ENCODE data around the gene LRRC10B.

The LRRC10B gene

DNA sequence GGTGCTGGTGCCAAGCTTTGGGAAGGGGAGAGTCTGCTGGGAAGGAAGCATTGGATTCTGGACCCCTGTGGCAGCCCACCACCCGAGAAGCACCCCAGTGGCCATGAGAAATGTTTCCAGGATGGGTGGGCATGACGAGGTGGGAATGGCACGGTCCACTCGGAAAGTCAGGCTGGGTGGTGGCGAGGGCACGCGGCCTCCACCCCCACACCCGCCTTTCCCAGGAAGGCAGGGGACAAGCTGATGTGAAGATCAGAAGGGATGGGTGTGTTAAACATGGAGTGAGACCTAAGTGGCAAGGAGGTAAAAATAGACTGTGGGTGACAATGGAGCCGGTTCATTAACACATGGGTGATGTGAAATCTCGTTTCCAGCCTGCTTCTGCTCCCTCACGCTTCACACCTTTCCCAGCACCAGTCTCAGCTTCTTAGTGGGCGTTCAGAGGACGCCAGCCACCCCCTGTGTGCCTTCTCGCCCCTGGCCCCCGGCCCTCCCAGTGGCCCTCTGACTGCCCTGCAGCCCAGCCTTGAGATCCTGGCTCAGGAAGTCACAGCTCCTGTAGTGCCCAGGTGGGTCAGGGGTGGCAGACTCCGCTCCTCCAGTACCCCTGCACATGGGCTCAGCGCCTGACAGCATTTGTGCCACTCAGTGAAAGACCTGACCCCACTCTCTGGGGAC is 27.6 kb downstream of the LRRC10B start:
- H3K4me3 ChIP-seq (ENCODE audit: low read depth, low read length, poor library complexity, severe bottlenecking) = no peak overlapping the region
- H3K4me2 ChIP-seq (ENCODE audit: low read length) = no peak overlapping the region
- no peaks in the 10 kb centered on the region for H3K4me1 ChIP-seq (ENCODE audit: insufficient read depth, low read length, severe bottlenecking)
- no peaks in the 10 kb centered on the region; the same call in 1 of the 2 replicates for H3K27me3 ChIP-seq (ENCODE audit: insufficient read depth, low read length)
- H3F3A ChIP-seq (ENCODE audit: insufficient read depth, low read length) = no peaks in the 10 kb centered on the region
- H3K27ac ChIP-seq (ENCODE audit: low read depth, low read length, poor library complexity, severe bottlenecking) = no peak overlapping the region
- H2AFZ ChIP-seq (ENCODE audit: low read length) = no peak overlapping the region
- no peaks in the 10 kb centered on the region for H3K36me3 ChIP-seq (ENCODE audit: insufficient read depth, low read length)
- TF ChIP-seq EZH2 (IDR thresholded peaks at IDR 0.05; ENCODE audit: borderline replicate concordance, low read length) = no peak
- TF ChIP-seq, protein P1, sequence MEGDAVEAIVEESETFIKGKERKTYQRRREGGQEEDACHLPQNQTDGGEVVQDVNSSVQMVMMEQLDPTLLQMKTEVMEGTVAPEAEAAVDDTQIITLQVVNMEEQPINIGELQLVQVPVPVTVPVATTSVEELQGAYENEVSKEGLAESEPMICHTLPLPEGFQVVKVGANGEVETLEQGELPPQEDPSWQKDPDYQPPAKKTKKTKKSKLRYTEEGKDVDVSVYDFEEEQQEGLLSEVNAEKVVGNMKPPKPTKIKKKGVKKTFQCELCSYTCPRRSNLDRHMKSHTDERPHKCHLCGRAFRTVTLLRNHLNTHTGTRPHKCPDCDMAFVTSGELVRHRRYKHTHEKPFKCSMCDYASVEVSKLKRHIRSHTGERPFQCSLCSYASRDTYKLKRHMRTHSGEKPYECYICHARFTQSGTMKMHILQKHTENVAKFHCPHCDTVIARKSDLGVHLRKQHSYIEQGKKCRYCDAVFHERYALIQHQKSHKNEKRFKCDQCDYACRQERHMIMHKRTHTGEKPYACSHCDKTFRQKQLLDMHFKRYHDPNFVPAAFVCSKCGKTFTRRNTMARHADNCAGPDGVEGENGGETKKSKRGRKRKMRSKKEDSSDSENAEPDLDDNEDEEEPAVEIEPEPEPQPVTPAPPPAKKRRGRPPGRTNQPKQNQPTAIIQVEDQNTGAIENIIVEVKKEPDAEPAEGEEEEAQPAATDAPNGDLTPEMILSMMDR (IDR thresholded peaks at IDR 0.05; ENCODE audit: low read length) = no peak
- H3K9ac ChIP-seq (ENCODE audit: low read length) = no peak overlapping the region
- H3K9me3 ChIP-seq (ENCODE audit: low read length) = no peaks in the 10 kb centered on the region
- H3K9me2 ChIP-seq (ENCODE audit: low read depth, low read length) = no peaks in the 10 kb centered on the region
- H3K79me2 ChIP-seq (ENCODE audit: insufficient read depth, low read length) = no peaks in the 10 kb centered on the region
- no peaks in the 10 kb centered on the region for H4K20me1 ChIP-seq (ENCODE audit: insufficient read depth, low read length)

- no peak for TF ChIP-seq EZH2 (IDR thresholded peaks at IDR 0.05; ENCODE audit: borderline replicate concordance, low read length)
- TF ChIP-seq, protein P1 (IDR thresholded peaks at IDR 0.05; ENCODE audit: low read length) = no peak
- H3K4me3 ChIP-seq (ENCODE audit: low read depth, low read length, poor library complexity, severe bottlenecking) = no peak overlapping the region
- no peak overlapping the region for H3K4me2 ChIP-seq (ENCODE audit: low read length)
- H4K20me1 ChIP-seq (ENCODE audit: insufficient read depth, low read length) = no peaks in the 10 kb centered on the region
- H3K9me3 ChIP-seq (ENCODE audit: low read length) = no peaks in the 10 kb centered on the region
- H3K4me1 ChIP-seq (ENCODE audit: insufficient read depth, low read length, severe bottlenecking) = no peaks in the 10 kb centered on the region
- no peaks in the 10 kb centered on the region for H3K9me2 ChIP-seq (ENCODE audit: low read depth, low read length)
- H3K79me2 ChIP-seq (ENCODE audit: insufficient read depth, low read length) = no peaks in the 10 kb centered on the region
- no peak overlapping the region for H3K9ac ChIP-seq (ENCODE audit: low read length)
- no peaks in the 10 kb centered on the region for H3K36me3 ChIP-seq (ENCODE audit: insufficient read depth, low read length)
- no peak overlapping the region for H3K27ac ChIP-seq (ENCODE audit: low read depth, low read length, poor library complexity, severe bottlenecking)
- H3K27me3 ChIP-seq (ENCODE audit: insufficient read depth, low read length) = no peaks in the 10 kb centered on the region; the same call in 1 of the 2 replicates
- no peak overlapping the region for H2AFZ ChIP-seq (ENCODE audit: low read length)
- no peaks in the 10 kb centered on the region for H3F3A ChIP-seq (ENCODE audit: insufficient read depth, low read length)
Measured at GRCh38 chr11:61536676-61537270, 28.2 kb downstream of the LRRC10B start.

DNA sequence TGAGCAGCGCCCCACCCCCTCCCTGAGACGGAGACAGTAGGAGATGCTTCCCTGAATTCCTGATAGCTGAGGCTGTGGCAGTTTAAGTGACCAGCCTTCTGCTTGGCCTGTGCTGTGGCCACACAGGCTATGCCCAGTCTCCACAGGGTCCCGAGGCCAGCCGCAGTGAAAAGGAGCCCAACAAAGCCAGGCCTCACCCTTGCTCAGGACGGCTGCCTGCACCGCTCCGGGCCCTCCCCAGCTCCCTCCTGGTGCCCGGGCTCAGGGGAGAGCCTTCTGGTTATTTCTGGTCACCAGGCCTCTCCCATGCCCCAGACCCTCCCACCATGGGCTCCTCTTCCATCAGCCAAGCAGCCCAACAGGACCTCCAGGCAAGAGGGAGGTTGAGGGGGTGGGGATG is 28.8 kb downstream of the LRRC10B start:
- Histone ChIP-seq H3K9me2 (ENCODE audit: low read depth, low read length) (no peaks in the 10 kb centered on the region), H3F3A (ENCODE audit: insufficient read depth, low read length) (no peaks in the 10 kb centered on the region), H3K79me2 (ENCODE audit: insufficient read depth, low read length) (no peaks in the 10 kb centered on the region), H3K27me3 (ENCODE audit: insufficient read depth, low read length) (no peaks in the 10 kb centered on the region; the same call in 1 of the 2 replicates), H3K9me3 (ENCODE audit: low read length) (no peaks in the 10 kb centered on the region), H2AFZ (ENCODE audit: low read length) (no peak overlapping the region), H3K27ac (ENCODE audit: low read depth, low read length, poor library complexity, severe bottlenecking) (no peak overlapping the region), H3K9ac (ENCODE audit: low read length) (no peak overlapping the region), H3K36me3 (ENCODE audit: insufficient read depth, low read length) (no peaks in the 10 kb centered on the region), H3K4me1 (ENCODE audit: insufficient read depth, low read length, severe bottlenecking) (no peaks in the 10 kb centered on the region), H3K4me3 (ENCODE audit: low read depth, low read length, poor library complexity, severe bottlenecking) (no peak overlapping the region), H3K4me2 (ENCODE audit: low read length) (no peak overlapping the region), H4K20me1 (ENCODE audit: insufficient read depth, low read length) (no peaks in the 10 kb centered on the region)
- no peak for TF ChIP-seq EZH2 (IDR thresholded peaks at IDR 0.05; ENCODE audit: borderline replicate concordance, low read length)
- TF ChIP-seq, protein P1 (IDR thresholded peaks at IDR 0.05; ENCODE audit: low read length) = no peak
